ENCODE data around the gene APOE.
A peak's percentile ranks its signal among the peaks of the same experiment; 100 is the strongest.
"Not testable (repeated sequence)": the region's sequence is repeated elsewhere in the genome, so short reads cannot be mapped to it uniquely, and the experiment has no call there.

The APOE gene

GRCh38 chr19:44904426-44904994 is 1.1 kb upstream of the APOE start:
- H3K4me3 ChIP-seq (ENCODE audit: low read depth, low read length) = no peak overlapping the region
- no peak for DNase-seq (ENCODE audit: low read depth)

DNA sequence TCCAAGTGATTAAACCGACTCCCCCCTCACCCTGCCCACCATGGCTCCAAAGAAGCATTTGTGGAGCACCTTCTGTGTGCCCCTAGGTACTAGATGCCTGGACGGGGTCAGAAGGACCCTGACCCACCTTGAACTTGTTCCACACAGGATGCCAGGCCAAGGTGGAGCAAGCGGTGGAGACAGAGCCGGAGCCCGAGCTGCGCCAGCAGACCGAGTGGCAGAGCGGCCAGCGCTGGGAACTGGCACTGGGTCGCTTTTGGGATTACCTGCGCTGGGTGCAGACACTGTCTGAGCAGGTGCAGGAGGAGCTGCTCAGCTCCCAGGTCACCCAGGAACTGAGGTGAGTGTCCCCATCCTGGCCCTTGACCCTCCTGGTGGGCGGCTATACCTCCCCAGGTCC is 2.0 kb downstream of the APOE start:
- DNase-seq (ENCODE audit: low read depth) = no peak
- H3K4me3 ChIP-seq (ENCODE audit: low read depth, low read length) = no peak overlapping the region

GRCh38 chr19:44908074-44908835 is 2.7 kb downstream of the APOE start:
- no peak for DNase-seq (ENCODE audit: low read depth)
- no peak overlapping the region for H3K4me3 ChIP-seq (ENCODE audit: low read depth, low read length)

- no peak overlapping the region for H3K4me3 ChIP-seq (ENCODE audit: low read depth, low read length)
- no peak for DNase-seq (ENCODE audit: low read depth)
These were observed 3.3 kb downstream of the APOE start for GRCh38 chr19:44908836-44909261.

- DNase-seq (ENCODE audit: low read depth) = no peak
- H3K4me3 ChIP-seq (ENCODE audit: low read depth, low read length) = no peak overlapping the region
These were observed 4.2 kb downstream of the APOE start for GRCh38 chr19:44909775-44910174.

DNA sequence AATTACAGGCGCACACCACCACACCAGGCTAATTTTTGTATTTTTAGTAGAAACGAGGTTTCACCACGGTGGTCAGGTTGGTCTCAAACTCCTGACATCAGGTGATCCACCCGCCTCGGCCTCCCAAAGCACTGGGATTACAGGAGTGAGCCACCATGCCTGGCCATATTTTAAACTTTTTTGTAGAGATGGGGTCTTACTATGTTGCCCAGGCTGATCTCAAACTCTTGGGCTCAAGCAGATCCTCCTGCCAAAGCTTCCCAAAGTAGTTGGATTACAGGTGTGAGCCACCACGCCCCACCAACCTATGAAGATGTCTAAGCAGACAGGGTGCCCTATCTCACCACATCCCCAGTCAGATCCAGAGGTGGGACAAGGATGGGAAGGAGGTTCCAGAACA is 6.3 kb downstream of the APOE start:
- not testable (repeated sequence) for DNase-seq (ENCODE audit: low read depth); H3K4me3 ChIP-seq (ENCODE audit: low read depth, low read length)

- no peak overlapping the region for H3K4me3 ChIP-seq (ENCODE audit: low read depth, low read length)
- DNase-seq (ENCODE audit: low read depth) = peak; percentile 37
These were observed 7.3 kb downstream of the APOE start for GRCh38 chr19:44912854-44913253.

DNA sequence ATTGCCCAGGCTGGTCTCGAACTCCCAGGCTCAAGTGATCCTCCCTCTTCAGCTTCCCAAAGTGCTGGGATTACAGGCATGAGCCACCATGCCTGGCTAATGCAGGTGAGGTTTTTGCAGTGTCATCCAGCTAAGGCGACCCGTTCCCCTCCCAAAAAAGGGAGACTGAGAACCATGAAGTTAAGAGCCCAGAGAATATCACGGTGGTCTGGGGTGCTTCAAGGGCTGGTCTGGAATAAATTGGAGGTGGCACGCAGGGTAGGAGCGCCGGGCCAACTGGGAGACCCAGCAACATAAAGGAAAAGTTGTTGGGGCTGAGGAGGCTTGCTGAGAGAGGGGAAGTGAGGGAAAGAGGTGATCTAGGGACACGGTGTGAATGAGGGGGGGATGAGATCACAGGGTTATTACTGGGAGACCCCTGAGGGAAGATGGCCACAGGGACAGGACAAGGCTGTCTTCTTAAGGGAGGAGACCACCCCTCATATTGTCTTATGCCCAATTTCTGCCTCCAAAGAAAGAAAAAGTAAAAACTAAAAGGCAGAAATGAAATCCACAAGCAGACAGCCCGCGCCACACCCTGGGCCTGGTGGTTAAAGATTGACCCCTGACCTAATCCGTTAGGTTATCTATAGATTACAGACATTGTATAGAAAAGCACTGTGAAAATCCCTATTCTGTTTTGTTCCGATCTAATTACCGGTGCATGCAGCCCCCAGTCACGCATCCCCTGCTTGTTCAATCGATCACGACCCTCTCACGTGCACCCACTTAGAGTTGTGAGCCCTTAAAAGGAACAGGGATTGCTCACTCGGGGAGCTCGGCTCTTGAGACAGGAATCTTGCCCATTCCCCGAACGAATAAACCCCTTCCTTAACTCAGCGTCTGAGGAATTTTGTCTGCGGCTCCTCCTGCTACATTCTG is 8.2 kb downstream of the APOE start:
- H3K4me3 ChIP-seq (ENCODE audit: low read depth, low read length) = peak overlapping the region; percentile 49
- not testable (repeated sequence) for DNase-seq (ENCODE audit: low read depth)

- DNase-seq (ENCODE audit: low read depth) = not testable (repeated sequence)
- peak within 1 kb of the TSS; percentile 49 for H3K4me3 ChIP-seq (ENCODE audit: low read depth, low read length)
These were observed 9.0 kb downstream of the APOE start, which contains the start of gene APOC1 for GRCh38 chr19:44914433-44915206. Gene APOC1 (plus strand): TSS chr19:44914608. CDS start chr19:44914892, 284 bp downstream.

- no peak overlapping the region for H3K4me3 ChIP-seq (ENCODE audit: low read depth, low read length)
- no peak for DNase-seq (ENCODE audit: low read depth)
These were observed 18.7 kb downstream of the APOE start for GRCh38 chr19:44924243-44924725.

DNA sequence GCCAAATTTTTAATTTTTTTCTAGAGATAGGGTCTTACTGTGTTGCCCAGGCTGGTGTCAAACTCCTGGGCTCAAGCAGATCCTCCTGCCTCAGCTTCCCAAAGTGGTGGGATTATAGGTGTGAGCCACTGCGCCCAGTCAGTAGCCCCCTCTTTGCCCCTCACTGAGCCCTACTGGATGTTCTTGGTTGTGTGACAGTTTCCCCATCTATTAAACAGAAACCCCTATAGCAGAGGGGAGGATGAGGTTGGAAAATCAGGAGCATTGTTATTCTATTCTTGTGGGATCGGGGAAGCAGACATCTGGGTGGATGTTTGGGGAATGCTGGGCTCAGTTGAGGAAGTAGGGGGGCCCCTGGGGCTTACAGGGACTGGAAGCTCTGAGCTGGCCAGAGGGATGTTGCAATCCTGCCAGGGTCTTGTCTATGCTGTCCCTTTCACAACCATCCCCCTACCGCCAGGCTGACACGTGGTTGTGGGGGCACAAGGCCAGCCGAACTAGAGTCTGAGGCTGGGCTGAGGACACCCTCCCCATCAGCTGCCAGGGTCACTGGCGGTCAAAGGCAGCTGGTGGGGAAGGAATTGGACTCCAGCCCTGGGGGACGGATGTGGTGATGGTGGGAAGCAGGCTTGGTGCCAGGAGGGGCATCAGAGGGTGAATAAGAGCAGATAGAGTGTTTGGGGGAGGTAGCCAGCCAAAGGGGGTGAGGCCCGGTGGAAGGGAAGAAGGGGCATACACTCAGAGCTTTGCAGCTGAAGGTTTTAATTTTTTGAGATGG is 19.7 kb downstream of the APOE start:
- peak; percentile 86 for DNase-seq (ENCODE audit: low read depth)

GRCh38 chr19:44926245-44927077 is 20.9 kb downstream of the APOE start:
- H3K4me3 ChIP-seq (ENCODE audit: low read depth, low read length); DNase-seq (ENCODE audit: low read depth): not testable (repeated sequence)

More for the DNA sequence above, 19.7 kb downstream of the APOE start:
- H3K4me3 ChIP-seq (ENCODE audit: low read depth, low read length) = no peak overlapping the region

DNA sequence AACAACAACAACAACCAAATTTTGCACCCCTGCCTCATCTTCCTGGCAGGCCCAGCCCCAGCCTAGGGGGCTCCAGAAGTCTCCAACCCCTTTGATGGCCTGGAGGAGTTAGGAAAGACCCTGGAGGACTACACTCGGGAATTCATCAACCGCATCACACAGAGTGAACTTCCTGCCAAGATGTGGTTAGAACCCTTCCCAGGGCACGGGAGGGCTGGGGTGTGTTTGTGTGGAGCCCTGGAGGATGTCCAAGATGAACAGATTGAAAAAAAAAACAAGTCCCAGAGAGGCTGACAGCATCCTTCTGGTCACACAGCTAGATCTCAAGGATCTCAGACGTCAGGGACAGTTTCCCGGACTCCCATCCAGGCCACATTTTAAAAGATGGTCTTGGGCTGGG is 22.1 kb downstream of the APOE start:
- no peak overlapping the region for H3K4me3 ChIP-seq (ENCODE audit: low read depth, low read length)
- peak; percentile 70 for DNase-seq (ENCODE audit: low read depth)

GRCh38 chr19:44930088-44930487 is 24.5 kb downstream of the APOE start:
- no peak overlapping the region for H3K4me3 ChIP-seq (ENCODE audit: low read depth, low read length)
- DNase-seq (ENCODE audit: low read depth) = no peak

- no peak overlapping the region for H3K4me3 ChIP-seq (ENCODE audit: low read depth, low read length)
- no peak for DNase-seq (ENCODE audit: low read depth)
These were observed 25.9 kb downstream of the APOE start for GRCh38 chr19:44931541-44931940.

GRCh38 chr19:44939668-44940067 is 34.1 kb downstream of the APOE start:
- H3K4me3 ChIP-seq (ENCODE audit: low read depth, low read length) = no peak overlapping the region
- DNase-seq (ENCODE audit: low read depth) = no peak

DNA sequence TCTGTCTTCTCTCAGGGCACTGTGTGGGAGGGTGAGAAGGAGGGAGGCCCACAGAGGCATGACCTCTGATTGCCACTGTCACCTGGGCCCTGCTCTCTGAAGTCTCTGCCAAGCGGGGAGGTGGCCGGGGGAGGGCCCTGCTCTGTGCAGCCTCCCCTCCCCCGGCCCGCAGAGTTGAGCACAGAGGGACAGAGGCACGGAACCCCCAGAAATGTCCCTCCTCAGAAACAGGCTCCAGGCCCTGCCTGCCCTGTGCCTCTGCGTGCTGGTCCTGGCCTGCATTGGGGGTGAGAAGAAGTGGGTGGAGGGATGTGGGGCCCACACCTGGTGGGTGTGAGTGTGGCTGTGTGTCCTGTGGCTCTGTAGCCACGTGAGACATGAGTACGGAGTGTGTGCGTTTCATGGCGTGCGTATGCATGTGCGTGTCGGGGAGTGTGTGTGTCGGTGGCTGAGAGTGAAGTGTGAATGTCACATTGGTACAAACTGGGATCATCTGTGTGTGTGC is 36.5 kb downstream of the APOE start, which contains the start of gene APOC4:
TSS of gene APOC4 (plus strand) at position 171 of the 505 bp plus-strand sequence. CDS start at position 212, 41 bp downstream.
- H3K4me3 ChIP-seq (ENCODE audit: low read depth, low read length) = no peak within 1 kb of the TSS

More for the DNA sequence above, 36.5 kb downstream of the APOE start, which contains the start of gene APOC4:
- DNase-seq (ENCODE audit: low read depth) = no peak

Data from skeletal muscle cell (primary cell).